Fibroblast of mammary gland (primary cell): ENCODE measurements around the gene ANKRD18A.

Experiments used
- DNase-seq: peaks from one replicate; pipeline ENCODE4 v3.0.0-alpha.2; 2010; ENCODE audit warnings: low read depth
- H3K4me3 ChIP-seq: 2 replicates; pipeline ENCODE4 v1.5.1; 2011; ENCODE audit warnings: low read depth, mild to moderate bottlenecking, low read length, moderate library complexity; ENCODE audit not compliant: control insufficient read depth
- CTCF ChIP-seq: conservative IDR thresholded peaks from 2 replicates; pipeline ENCODE4 v1.5.1; 2011; ENCODE audit warnings: low read depth, low read length, inconsistent platforms; ENCODE audit not compliant: control insufficient read depth, insufficient read depth

Gene ANKRD18A

DNA sequence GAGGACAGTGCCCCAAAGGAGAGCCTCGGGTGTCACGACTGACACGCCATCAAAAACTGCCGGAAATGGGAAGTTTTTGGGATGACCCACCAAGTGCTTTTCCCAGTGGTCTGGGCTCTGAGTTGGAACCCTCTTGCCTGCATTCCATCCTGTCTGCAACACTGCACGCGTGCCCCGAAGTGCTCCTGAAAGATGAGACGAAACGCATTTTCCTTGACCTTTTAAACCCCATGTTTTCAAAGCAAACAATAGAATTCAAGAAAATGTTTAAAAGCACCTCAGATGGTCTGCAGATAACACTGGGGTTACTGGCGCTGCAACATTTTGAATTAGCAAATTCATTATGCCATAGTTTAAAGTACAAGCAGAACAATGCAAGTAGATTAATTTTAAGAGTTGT, 92.9 kb downstream of the ANKRD18A start:
- DNase-seq, result no peak
- H3K4me3 ChIP-seq, result no peak overlapping the region
- no peak for TF ChIP-seq CTCF

GRCh38 chr9:38526591-38526990, 93.8 kb downstream of the ANKRD18A start:
- H3K4me3 ChIP-seq, result no peak overlapping the region
- DNase-seq, result no peak
- TF ChIP-seq CTCF, result no peak

DNA sequence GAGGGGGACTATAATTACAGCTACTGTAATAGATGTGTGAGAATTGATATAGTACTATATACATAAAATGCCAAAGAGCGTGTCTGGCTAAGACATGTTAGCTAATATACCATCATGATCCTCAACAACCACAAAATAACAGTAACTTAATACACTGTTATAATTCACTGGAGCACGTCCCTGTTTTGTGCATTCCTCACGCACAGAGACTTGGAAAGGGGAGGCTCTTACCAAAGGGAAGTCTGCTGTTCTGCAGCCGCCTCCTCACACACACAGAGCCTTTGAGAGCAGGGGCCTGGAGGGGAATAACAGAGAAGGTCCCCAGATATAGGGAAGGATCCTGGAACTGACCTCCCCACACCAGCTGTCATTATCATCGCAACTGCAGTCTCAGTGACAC, 97.3 kb downstream of the ANKRD18A start:
- TF ChIP-seq CTCF, result no peak
- no peak for DNase-seq
- no peak overlapping the region for H3K4me3 ChIP-seq

DNA sequence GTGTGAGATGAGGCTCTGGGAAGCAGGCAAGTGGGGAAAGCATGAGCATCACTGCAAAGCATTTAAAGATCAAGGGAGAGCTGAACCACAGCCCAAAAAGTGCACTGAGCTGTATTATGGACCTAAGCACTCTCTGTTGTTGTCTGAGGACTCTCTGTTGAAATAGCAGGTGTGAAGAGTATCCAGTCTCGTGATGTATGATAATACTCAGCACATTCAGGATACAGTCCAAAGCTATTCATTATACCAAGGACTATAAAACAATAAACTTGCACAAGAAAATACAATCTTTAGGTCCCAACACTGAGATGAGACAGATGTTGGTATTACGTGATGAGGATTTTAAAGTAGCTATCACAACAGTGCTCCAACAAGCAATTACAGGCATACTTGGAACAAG, 98.6 kb downstream of the ANKRD18A start:
- TF ChIP-seq CTCF, result no peak
- DNase-seq, result no peak
- H3K4me3 ChIP-seq, result no peak overlapping the region
